H1 (cell line): ENCODE measurements around the gene TRIM10. TPM values are rescaled to one million over a fixed set of nuclear protein-coding genes. Genes with fewer than 3 reads are reported as not detected.
A peak's percentile ranks its signal among the peaks of the same experiment; 100 is the strongest.

Experiments used
- CTCF ChIA-PET: fragments of 300-600 bp; sonication (Branson Sonifier 250); formaldehyde crosslinking; loops from one replicate; lab custom pipeline; 2021; ENCODE audit not compliant: partially characterized antibody; lab: Charles Lee
- POLR2A ChIA-PET: fragments of 300-600 bp; sonication (Branson Sonifier 250); formaldehyde crosslinking; loops from one replicate; lab custom pipeline; 2021; ENCODE audit warnings: inconsistent platforms; ENCODE audit not compliant: partially characterized antibody; lab: Charles Lee
- DNase-seq, 2 experiments: peaks; one replicate each; pipeline versions ENCODE4 v3.0.0 to v3.0.0-alpha.2; 2010 to 2022; ENCODE audit warnings: low spot score in 2 of 2, low read depth in 1 of 2, mixed read lengths in 1 of 2
- FAIRE-seq: peaks from 2 replicates; lab custom pipeline; 2011; peaks lifted over from hg19 to GRCh38; lab: Jason Lieb, UNC
- H2AFZ ChIP-seq: 2 replicates; pipeline ENCODE4 v1.8.1; 2012; ENCODE audit warnings: low read length, inconsistent platforms
- H2AK5ac ChIP-seq: 2 replicates; pipeline ENCODE4 v1.6.1; 2013; ENCODE audit warnings: low read depth, low read length
- H2BK120ac ChIP-seq: replicated peaks from 2 replicates; pipeline ENCODE3; 2013; ENCODE audit warnings: low read depth, low read length, inconsistent platforms
- H2BK12ac ChIP-seq: 2 replicates; pipeline ENCODE4 v1.6.1; 2013; ENCODE audit warnings: low read depth, low read length
- H2BK15ac ChIP-seq: 2 replicates; pipeline ENCODE4 v1.6.1; 2013; ENCODE audit warnings: low read length
- H2BK20ac ChIP-seq: 2 replicates; pipeline ENCODE4 v1.6.1; 2013; ENCODE audit warnings: low read length
- H2BK5ac ChIP-seq: 2 replicates; pipeline ENCODE4 v1.6.1; 2013; ENCODE audit warnings: low read depth, low read length
- H3K14ac ChIP-seq: 2 replicates; pipeline ENCODE4 v1.6.1; 2013; ENCODE audit warnings: inconsistent platforms; ENCODE audit not compliant: insufficient read length
- H3K18ac ChIP-seq: 2 replicates; pipeline ENCODE4 v1.6.1; 2013; ENCODE audit warnings: low read length; ENCODE audit errors: extremely low read depth
- H3K23ac ChIP-seq: 2 replicates; pipeline ENCODE4 v1.6.1; 2013; ENCODE audit warnings: inconsistent platforms; ENCODE audit not compliant: insufficient read length
- H3K23me2 ChIP-seq: 2 replicates; pipeline ENCODE4 v1.6.1; 2013; ENCODE audit warnings: low read depth, low read length
- H3K27ac ChIP-seq: 2 replicates; pipeline ENCODE4 v1.6.1; 2011; ENCODE audit warnings: low read depth, low read length, inconsistent platforms
- H3K27me3 ChIP-seq, 4 experiments: replicated peaks in 1 of 4; 1 replicate in 1 of 4; 2 replicates in 3 of 4; pipeline versions ENCODE4 v1.6.1 to v1.8.1; 2011 to 2013; ENCODE audit warnings: low read length in 3 of 4, mild to moderate bottlenecking in 3 of 4, inconsistent platforms in 2 of 4, mixed read lengths in 2 of 4, moderate library complexity in 1 of 4; ENCODE audit not compliant: control insufficient read depth in 3 of 4, insufficient read depth in 3 of 4; ENCODE audit errors: extremely low read depth in 1 of 4
- H3K36me3 ChIP-seq, 4 experiments: 2 replicates each; pipeline versions ENCODE4 v1.6.1 to v1.8.1; 2011 to 2013; ENCODE audit warnings: mild to moderate bottlenecking in 4 of 4, low read length in 3 of 4, moderate library complexity in 2 of 4, control low read depth in 1 of 4, inconsistent platforms in 1 of 4; ENCODE audit not compliant: insufficient read depth in 4 of 4, control insufficient read depth in 2 of 4
- H3K4ac ChIP-seq: replicated peaks from 2 replicates; pipeline ENCODE3; 2013; ENCODE audit warnings: low read length, low read depth, mixed read lengths, inconsistent platforms; ENCODE audit not compliant: insufficient read length
- H3K4me1 ChIP-seq, 4 experiments: replicated peaks in 1 of 4; 1 replicate in 1 of 4; 2 replicates in 3 of 4; pipeline versions ENCODE4 v1.6.1 to v1.8.1; 2011 to 2013; ENCODE audit warnings: low read length in 3 of 4, inconsistent platforms in 2 of 4, mixed read lengths in 1 of 4; ENCODE audit not compliant: insufficient read depth in 4 of 4, control insufficient read depth in 3 of 4
- H3K4me2 ChIP-seq, 2 experiments: 2 replicates each; pipeline versions ENCODE4 v1.6.1 to v1.8.1; 2011 to 2013; ENCODE audit warnings: low read depth in 2 of 2, low read length in 2 of 2, control low read depth in 1 of 2, inconsistent platforms in 1 of 2, mild to moderate bottlenecking in 1 of 2; ENCODE audit not compliant: insufficient read depth in 1 of 2
- H3K4me3 ChIP-seq, 4 experiments: fragments of 200-600, 300-600 bp in 1 of 4; sonication (generic), shearing (Covaris generic), sonication (Bioruptor Twin) in 1 of 4; 2 replicates each; pipeline versions ENCODE4 v1.5.1 to v1.8.1; 2011 to 2016; ENCODE audit warnings: low read length in 4 of 4, low read depth in 3 of 4, control low read depth in 2 of 4, inconsistent platforms in 2 of 4, mild to moderate bottlenecking in 2 of 4, mixed read lengths in 1 of 4, moderate library complexity in 1 of 4; ENCODE audit not compliant: insufficient read depth in 2 of 4; ENCODE audit errors: extremely low read depth in 1 of 4
- H3K56ac ChIP-seq: replicated peaks from 2 replicates; pipeline ENCODE3; 2013; ENCODE audit warnings: low read depth, mild to moderate bottlenecking, mixed read lengths, low read length, inconsistent platforms; ENCODE audit not compliant: insufficient read length
- H3K79me1 ChIP-seq: 2 replicates; pipeline ENCODE4 v1.6.1; 2013; ENCODE audit warnings: low read depth, low read length, control low read depth
- H3K79me2 ChIP-seq, 2 experiments: 2 replicates each; pipeline versions ENCODE4 v1.6.1 to v1.8.1; 2012 to 2013; ENCODE audit warnings: low read length in 2 of 2, mild to moderate bottlenecking in 2 of 2, inconsistent platforms in 1 of 2; ENCODE audit not compliant: insufficient read depth in 2 of 2, control insufficient read depth in 1 of 2
- H3K9ac ChIP-seq, 4 experiments: replicated peaks in 1 of 4; 1 replicate in 1 of 4; 2 replicates in 3 of 4; pipeline versions ENCODE4 v1.6.1 to v1.8.1; 2011 to 2013; ENCODE audit warnings: low read depth in 3 of 4, low read length in 3 of 4, control low read depth in 2 of 4, mild to moderate bottlenecking in 2 of 4, moderate library complexity in 2 of 4, inconsistent platforms in 1 of 4; ENCODE audit errors: extremely low read depth in 1 of 4
- H3K9me3 ChIP-seq, 2 experiments: 2 replicates each; pipeline versions ENCODE4 v1.6.1 to v1.8.1; 2012 to 2013; ENCODE audit warnings: mild to moderate bottlenecking in 2 of 2, moderate library complexity in 2 of 2, control low read depth in 1 of 2, inconsistent platforms in 1 of 2, low read depth in 1 of 2, low read length in 1 of 2, mixed read lengths in 1 of 2; ENCODE audit not compliant: insufficient read depth in 2 of 2
- H4K20me1 ChIP-seq, 2 experiments: replicated peaks in 1 of 2; 2 replicates each; pipeline versions ENCODE3 to v1.8.1; 2011 to 2013; ENCODE audit warnings: inconsistent platforms in 2 of 2, low read length in 2 of 2, mild to moderate bottlenecking in 1 of 2; ENCODE audit not compliant: insufficient read depth in 2 of 2, control insufficient read depth in 1 of 2
- H4K5ac ChIP-seq: 2 replicates; pipeline ENCODE4 v1.6.1; 2013; ENCODE audit warnings: low read length, low read depth, mixed read lengths, inconsistent platforms; ENCODE audit not compliant: insufficient read length
- H4K8ac ChIP-seq: 2 replicates; pipeline ENCODE4 v1.8.0; 2013; ENCODE audit warnings: mild to moderate bottlenecking, moderate library complexity, low read length, inconsistent platforms; ENCODE audit not compliant: insufficient read depth; ENCODE audit errors: extremely low read depth
- H4K91ac ChIP-seq: replicated peaks from 2 replicates; pipeline ENCODE3; 2013; ENCODE audit warnings: low read length, mixed read lengths, inconsistent platforms; ENCODE audit not compliant: insufficient read length
- ATF2 ChIP-seq: IDR thresholded peaks from 2 replicates; pipeline ENCODE4 v1.6.1; 2012; ENCODE audit warnings: low read length, inconsistent platforms
- CBX5 ChIP-seq: fragments of 300-800, 300-1000 bp; sonication (generic); IDR thresholded peaks from 2 replicates; pipeline ENCODE4 v1.7.1; 2016; ENCODE audit warnings: antibody characterized with exemption, low read length, low read depth
- HDAC2 ChIP-seq, 2 experiments: fragments of 300-600 bp in 1 of 2; sonication (generic) in 1 of 2; IDR thresholded peaks; 2 replicates each; pipeline ENCODE4 v1.6.1; 2011 to 2012; ENCODE audit warnings: low read depth in 2 of 2, low read length in 2 of 2, mild to moderate bottlenecking in 2 of 2, moderate library complexity in 2 of 2, borderline replicate concordance in 1 of 2, inconsistent platforms in 1 of 2
- NANOG ChIP-seq: IDR thresholded peaks from 2 replicates; pipeline ENCODE4 v1.6.1; 2011; ENCODE audit warnings: low read length, low read depth, mild to moderate bottlenecking, inconsistent platforms; ENCODE audit not compliant: insufficient read depth, poor library complexity, severe bottlenecking
- PHF8 ChIP-seq: fragments of 200-600 bp; sonication (generic); conservative IDR thresholded peaks from 2 replicates; pipeline ENCODE4 v1.7.1; 2012; ENCODE audit warnings: low read depth, mild to moderate bottlenecking, inconsistent platforms, low read length, moderate library complexity
- POU5F1 ChIP-seq: IDR thresholded peaks from 2 replicates; pipeline ENCODE4 v1.6.1; 2011; ENCODE audit warnings: low read depth, mild to moderate bottlenecking, low read length, moderate library complexity
- RBBP5 ChIP-seq: IDR thresholded peaks from 2 replicates; pipeline ENCODE4 v1.7.1; 2012; ENCODE audit warnings: low read depth, mild to moderate bottlenecking, inconsistent platforms, low read length, moderate library complexity, borderline replicate concordance
- SIRT6 ChIP-seq: IDR thresholded peaks from one replicate; pipeline ENCODE4 v1.7.1; 2012; ENCODE audit warnings: low read length, inconsistent platforms
- SIX5 ChIP-seq: IDR thresholded peaks from 2 replicates; pipeline ENCODE4 v1.6.1; 2011; ENCODE audit warnings: mild to moderate bottlenecking, low read depth, low read length
- SP1 ChIP-seq: IDR thresholded peaks from 2 replicates; pipeline ENCODE4 v1.6.1; 2011; ENCODE audit warnings: low read depth, low read length
- WGBS, 2 experiments: shearing (Covaris generic) in 1 of 2; methylation state at CpG; one replicate each; pipeline versions ENCODE4 v1.1.6 to v1.1.7; 2013 to 2015; ENCODE audit warnings: low lambda C conversion rate in 2 of 2, mixed read lengths in 2 of 2, inconsistent platforms in 1 of 2, low coverage in 1 of 2, missing lambda C conversion rate in 1 of 2; ENCODE audit not compliant: insufficient replicate concordance in 2 of 2, insufficient coverage in 1 of 2, insufficient read length in 1 of 2; ENCODE audit errors: extremely low coverage in 1 of 2, missing lambda C conversion rate in 1 of 2; 5-methylcytosine and 5-hydroxymethylcytosine counted together
- polyA plus RNA-seq, 7 experiments: library from polyadenylated mRNA; depleted of rRNA in 3 of 7; stranded (reverse) in 5 of 7; unstranded in 2 of 7; fragments of >200 nt in 5 of 7; fragments of 200-250 nt in 2 of 7; gene quantifications; 1 replicate in 5 of 7; 2 replicates in 1 of 7; 4 replicates in 1 of 7; pipeline versions ENCODE4 v1.2.1 to v1.2.3, GENCODE V29; 2011 to 2013; ENCODE audit warnings: missing spikeins in 2 of 7, mixed read lengths in 2 of 7
- total RNA-seq: library from RNA; stranded (reverse); fragmentation: NEBNext Ultra II Directional; extraction: Animal tissue kit (Norgen Biotek cat#: 25700); gene quantifications from 2 replicates; pipeline ENCODE4 v1.2.1, GENCODE V29; 2021
- TF ChIP-seq, protein P1 (sequence below): IDR thresholded peaks from 2 replicates; pipeline ENCODE4 v1.6.1; 2012; ENCODE audit warnings: inconsistent platforms

The TRIM10 gene
- total and polyA plus RNA-seq, 2 of the 8 experiments (the other 6 are each of a cell fraction or from before 2014, with no cell fraction given): 0.06 TPM; not detected in 1

- Histone ChIP-seq H3K9ac (no peak overlapping the region), H3K4me3 (no peak overlapping the region), H3K79me1 (no peaks in the 10 kb centered on the region), H4K5ac (no peak overlapping the region), H3K14ac (no peak overlapping the region), H3K4me1 (peaks cover 0 to 4% (median 0%) of the 10 kb centered on the region in 4 experiments; a peak in 2 of 7 replicates), H3K23me2 (peaks cover 2% of the 10 kb centered on the region; the same call in 1 of the 2 replicates), H3K56ac (no peak overlapping the region), H2AK5ac (no peak overlapping the region), H2BK20ac (no peak overlapping the region), H4K91ac (no peak overlapping the region), H4K8ac (no peak overlapping the region), H3K27ac (no peak overlapping the region), H3K9me3 (no peaks in the 10 kb centered on the region), H3K36me3 (no peaks in the 10 kb centered on the region), H3K79me2 (no peaks in the 10 kb centered on the region), H2AFZ (no peak overlapping the region), H3K18ac (no peak overlapping the region), H3K4me2 (0 out of 4 replicates have a peak overlapping the region, but pooled peaks of 1 of the 2 experiments have one; percentile 2), H2BK5ac (no peak overlapping the region), H2BK12ac (no peak overlapping the region), H2BK120ac (no peak overlapping the region), H3K4ac (no peak overlapping the region), H4K20me1 (no peaks in the 10 kb centered on the region), H3K27me3 (peaks cover 0 to 3% (median 0%) of the 10 kb centered on the region in 4 experiments; a peak in 1 of 7 replicates), H2BK15ac (no peak overlapping the region), H3K23ac (no peak overlapping the region)
- FAIRE-seq (no peak), DNase-seq (no peak)
- TF ChIP-seq PHF8 (no peak), ATF2 (no peak), SIRT6 (no peak), RBBP5 (no peak), SIX5 (no peak), HDAC2 (IDR thresholded peaks at IDR 0.05; ENCODE audit: borderline replicate concordance in 1 of 2, low read depth in 2 of 2, low read length in 2 of 2) (no peak), NANOG (no peak), POU5F1 (no peak), SP1 (no peak), CBX5 (no peak)
- TF ChIP-seq, protein P1, sequence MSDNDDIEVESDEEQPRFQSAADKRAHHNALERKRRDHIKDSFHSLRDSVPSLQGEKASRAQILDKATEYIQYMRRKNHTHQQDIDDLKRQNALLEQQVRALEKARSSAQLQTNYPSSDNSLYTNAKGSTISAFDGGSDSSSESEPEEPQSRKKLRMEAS: no peak
- 59% methylated on average over 7 of the region's 7 CpGs; no CpG with 5 or more reads in 1 of the 2 experiments for WGBS, 2 experiments
- ChIA-PET POLR2A (interaction anchor here (0.8 kb wide), 1 partner anchor 14 kb away, joined by 3 read pairs; no protein-coding TSS in a partner anchor), CTCF (interaction anchor here (0.7 to 5.4 kb wide), 5 partner anchors 9 to 257 kb away, joined by 3 to 27 read pairs (median 3); no protein-coding TSS in a partner anchor)
Measured at GRCh38 chr6:30145818-30146217, 15.2 kb downstream of the TRIM10 start.
